ENCODE measurements around the gene SLC30A4.

DNA sequence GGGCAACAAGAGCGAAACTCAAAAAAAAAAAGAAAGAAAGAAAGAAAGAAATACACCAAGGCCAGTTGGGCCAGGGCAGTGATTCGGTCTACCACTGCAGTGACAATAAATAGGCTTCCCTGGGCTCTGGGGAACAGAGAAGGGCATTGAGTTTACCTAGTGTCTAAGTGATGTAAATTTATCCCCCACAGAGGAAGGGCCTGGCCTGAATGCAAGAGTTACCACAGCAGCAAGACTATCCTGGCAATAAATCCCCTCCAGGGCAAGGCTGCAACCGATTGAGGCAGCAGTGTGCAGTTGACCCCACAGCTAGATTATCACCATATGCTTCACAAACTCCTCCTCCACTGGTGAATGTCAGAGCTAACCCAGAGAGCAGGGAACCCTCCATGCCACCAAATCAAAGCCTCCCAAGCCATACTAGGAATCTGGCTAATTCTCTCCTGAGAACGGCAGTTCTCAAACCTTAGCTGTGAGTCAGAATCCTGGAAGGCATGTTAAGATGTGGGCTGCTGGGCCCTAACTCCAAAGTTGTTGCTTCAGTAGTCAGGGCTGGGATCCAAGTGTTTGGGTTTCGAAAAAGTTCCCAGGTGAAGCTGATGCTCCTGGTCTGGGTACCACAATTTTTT is 79.9 kb downstream of the SLC30A4 start:
- TF ChIP-seq FOXJ3 (CRISPR knock-in tag; IDR thresholded peaks at IDR 0.05) (no peak), RAD21 (IDR thresholded peaks at IDR 0.05; ENCODE audit: low read length) (no peak), SIN3A (IDR thresholded peaks at IDR 0.05; ENCODE audit: borderline replicate concordance, low read depth, low read length) (no peak), JUND (IDR thresholded peaks at IDR 0.05) (no peak), USF2 (IDR thresholded peaks at IDR 0.05; ENCODE audit: borderline replicate concordance, low read depth, low read length) (no peak)
- TF ChIP-seq, protein P1, sequence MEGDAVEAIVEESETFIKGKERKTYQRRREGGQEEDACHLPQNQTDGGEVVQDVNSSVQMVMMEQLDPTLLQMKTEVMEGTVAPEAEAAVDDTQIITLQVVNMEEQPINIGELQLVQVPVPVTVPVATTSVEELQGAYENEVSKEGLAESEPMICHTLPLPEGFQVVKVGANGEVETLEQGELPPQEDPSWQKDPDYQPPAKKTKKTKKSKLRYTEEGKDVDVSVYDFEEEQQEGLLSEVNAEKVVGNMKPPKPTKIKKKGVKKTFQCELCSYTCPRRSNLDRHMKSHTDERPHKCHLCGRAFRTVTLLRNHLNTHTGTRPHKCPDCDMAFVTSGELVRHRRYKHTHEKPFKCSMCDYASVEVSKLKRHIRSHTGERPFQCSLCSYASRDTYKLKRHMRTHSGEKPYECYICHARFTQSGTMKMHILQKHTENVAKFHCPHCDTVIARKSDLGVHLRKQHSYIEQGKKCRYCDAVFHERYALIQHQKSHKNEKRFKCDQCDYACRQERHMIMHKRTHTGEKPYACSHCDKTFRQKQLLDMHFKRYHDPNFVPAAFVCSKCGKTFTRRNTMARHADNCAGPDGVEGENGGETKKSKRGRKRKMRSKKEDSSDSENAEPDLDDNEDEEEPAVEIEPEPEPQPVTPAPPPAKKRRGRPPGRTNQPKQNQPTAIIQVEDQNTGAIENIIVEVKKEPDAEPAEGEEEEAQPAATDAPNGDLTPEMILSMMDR (IDR thresholded peaks at IDR 0.05) = no peak
- TF ChIP-seq, protein P2, sequence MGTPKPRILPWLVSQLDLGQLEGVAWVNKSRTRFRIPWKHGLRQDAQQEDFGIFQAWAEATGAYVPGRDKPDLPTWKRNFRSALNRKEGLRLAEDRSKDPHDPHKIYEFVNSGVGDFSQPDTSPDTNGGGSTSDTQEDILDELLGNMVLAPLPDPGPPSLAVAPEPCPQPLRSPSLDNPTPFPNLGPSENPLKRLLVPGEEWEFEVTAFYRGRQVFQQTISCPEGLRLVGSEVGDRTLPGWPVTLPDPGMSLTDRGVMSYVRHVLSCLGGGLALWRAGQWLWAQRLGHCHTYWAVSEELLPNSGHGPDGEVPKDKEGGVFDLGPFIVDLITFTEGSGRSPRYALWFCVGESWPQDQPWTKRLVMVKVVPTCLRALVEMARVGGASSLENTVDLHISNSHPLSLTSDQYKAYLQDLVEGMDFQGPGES (IDR thresholded peaks at IDR 0.05; ENCODE audit: low read depth, low read length) = no peak
